Non-pigmented ciliary epithelial cell (primary cell): ENCODE data around the gene IKBKG.
"Not testable (repeated sequence)": the region's sequence is repeated elsewhere in the genome, so short reads cannot be mapped to it uniquely, and the experiment has no call there.

Experiments
- DNase-seq: peaks from one replicate; pipeline ENCODE4 v3.0.0-alpha.2; 2010; ENCODE audit warnings: low read depth

Gene IKBKG

DNA sequence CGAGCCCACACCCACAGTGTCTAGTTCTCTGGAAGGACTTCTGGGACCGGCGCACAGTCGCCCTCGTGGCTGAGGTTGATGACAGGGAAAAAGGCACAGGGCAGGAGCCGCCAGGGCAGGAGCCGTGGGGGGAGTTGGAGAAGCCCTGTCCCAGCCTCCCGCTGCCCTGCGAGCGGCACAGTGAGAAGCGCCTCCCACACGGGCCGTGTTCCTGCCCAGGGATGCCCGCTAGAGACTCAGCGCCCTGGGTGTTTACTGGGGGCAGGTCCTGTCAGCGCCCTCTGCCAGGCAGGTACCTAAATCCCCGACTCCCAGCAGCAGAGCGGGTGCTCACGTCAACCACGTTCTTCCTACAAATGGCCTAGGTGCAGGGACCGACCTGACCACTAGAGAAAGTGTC, 11.5 kb downstream of the IKBKG start:
- not testable (repeated sequence) for DNase-seq

DNA sequence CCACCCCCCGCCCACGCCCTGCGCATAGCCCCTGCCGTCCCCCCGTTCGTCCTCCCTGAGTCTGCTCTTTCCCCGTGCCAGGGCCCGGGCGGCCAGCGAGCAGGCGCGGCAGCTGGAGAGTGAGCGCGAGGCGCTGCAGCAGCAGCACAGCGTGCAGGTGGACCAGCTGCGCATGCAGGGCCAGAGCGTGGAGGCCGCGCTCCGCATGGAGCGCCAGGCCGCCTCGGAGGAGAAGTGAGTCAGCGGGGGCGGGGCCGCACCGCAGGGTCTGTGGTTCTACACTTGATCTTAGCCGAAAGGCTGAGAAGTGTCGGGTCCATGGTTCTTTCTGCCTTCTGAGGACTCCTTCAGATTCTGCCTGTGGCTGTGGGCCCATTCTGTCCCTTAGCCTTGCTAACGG, 12.9 kb downstream of the IKBKG start:
- DNase-seq, result not testable (repeated sequence)

DNA sequence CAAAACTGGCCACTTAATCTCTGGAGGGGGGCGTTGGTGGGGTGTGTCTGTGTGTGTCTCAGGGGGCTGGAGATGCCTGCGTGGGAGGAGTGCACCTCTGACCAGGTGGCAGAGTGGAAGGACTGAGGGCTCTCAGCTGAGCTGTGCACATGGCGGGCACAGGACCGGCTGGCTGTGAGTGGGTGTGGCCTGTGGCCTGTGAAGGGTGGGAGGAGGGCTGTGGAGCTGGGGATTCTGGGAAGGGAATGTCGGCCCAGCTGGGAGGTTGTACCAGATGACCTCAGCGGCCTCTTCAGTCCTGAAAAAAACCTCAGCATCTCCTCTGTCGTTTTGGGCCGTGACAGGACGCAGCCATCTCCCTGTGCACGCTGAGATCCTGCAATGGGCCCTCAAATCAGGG, 14.9 kb downstream of the IKBKG start:
- DNase-seq, result not testable (repeated sequence)

DNA sequence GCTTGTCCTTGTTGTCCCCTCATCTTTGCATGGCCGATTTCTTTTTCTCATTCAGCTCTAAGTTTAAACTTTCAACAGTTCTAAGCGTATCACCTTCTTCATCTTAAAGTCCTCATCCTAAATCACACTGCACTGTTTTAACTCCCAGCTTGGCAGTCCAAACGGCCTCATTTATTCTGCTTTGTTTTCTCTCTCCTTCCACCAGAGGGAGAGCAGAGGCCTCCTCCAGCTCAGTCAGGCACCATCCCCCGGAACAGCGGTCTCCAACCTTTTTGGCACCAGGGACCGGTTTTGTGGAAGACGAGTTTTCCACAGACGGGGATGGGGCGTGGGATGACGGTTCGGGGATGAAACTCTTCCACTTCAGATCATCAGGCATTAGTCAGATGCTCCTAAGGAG, 22.9 kb downstream of the IKBKG start:
- not testable (repeated sequence) for DNase-seq

DNA sequence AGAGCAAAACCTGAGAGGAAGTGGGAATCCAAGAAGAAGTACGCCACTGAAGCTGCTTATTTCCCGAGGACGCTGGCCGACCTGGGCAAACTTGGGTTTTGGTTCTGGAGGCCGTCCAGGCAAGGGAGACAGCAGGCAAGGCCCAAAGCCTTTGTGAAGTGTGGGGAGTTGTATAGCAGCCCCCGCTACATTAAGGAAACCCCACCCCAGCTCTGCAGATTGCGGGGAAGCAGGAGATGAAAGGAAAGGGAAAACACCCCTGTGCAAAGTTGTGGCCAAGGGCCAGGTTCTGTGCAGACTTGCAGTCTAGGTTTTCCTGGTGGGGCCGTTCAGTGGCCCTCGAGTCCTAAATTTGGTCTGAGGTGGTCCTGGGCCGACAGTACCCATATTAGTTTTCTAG, 25.6 kb downstream of the IKBKG start:
- DNase-seq, result not testable (repeated sequence)

DNA sequence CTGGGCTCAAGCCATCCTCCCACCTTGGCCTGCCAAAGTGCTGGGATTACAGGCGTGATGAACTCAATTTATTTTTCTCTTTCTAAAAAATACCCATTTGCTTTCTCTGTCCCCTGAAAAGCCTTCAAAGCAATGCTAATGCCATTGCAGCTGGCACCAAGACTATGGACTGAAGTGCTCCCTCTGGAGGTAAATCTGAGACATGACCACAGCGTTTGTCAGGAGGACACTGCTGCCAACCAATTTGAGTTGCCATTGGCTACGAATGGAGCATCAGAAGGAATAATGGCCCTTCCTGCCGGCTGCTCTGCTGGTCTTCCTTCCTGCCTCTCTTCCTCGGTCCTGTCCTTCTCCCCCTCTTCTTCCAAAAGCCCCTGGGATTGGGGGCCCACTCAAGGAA, 27.7 kb downstream of the IKBKG start:
- not testable (repeated sequence) for DNase-seq

DNA sequence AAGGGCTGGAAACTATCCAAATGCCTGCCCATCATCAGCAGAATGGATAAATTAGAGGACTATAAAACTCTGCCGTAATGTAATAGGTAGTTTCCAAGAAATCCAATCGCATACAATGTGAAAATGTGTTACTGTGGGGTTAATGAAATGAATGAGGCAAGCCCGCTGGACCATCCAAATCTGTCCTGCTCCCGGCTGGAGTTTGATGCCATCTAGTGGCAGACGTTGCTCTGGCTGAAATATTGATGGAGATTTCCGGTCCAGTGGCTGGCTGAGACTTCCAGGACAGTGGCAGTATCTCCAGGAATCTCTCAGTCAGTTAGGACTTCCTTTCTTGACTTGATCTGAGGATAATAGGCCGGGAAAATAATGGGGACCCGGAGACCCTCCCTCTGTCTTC, 35.6 kb downstream of the IKBKG start:
- not testable (repeated sequence) for DNase-seq

DNA sequence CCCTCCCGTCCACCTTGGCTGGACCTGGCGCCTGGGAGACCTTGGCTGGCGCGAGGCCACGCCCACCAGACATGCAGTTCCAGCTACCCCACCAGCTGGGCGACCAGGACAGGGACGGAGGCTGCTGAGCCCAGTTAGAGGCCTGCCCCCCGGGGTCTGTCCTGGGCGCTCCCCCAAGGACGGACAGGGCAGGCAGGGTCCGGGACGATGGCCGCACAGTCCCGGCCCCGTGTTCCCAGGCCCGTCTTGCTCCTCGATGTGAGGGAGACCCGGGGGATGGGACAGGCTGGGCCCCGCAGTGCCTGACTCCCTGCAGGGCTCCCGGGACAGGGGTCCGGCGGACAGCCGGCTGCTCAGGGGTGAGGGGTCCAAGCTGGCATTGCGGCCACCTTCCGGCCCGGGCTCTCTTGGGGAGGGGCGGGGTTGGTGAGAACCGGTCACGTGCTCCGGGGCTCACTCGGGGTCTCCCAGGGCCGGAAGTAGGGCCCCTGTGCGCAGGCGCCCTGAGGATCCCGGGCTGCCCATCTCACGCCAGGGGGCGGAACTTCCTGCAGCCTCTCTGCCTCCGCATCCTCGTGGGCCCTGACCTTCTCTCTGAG, 37.3 kb downstream of the IKBKG start, which contains the start of gene CTAG1A:
Gene CTAG1A, plus strand, starts transcription at position 549 of the 599 bp plus-strand sequence. CDS start 74 bp downstream, outside the sequence.
- DNase-seq, result not testable (repeated sequence)

DNA sequence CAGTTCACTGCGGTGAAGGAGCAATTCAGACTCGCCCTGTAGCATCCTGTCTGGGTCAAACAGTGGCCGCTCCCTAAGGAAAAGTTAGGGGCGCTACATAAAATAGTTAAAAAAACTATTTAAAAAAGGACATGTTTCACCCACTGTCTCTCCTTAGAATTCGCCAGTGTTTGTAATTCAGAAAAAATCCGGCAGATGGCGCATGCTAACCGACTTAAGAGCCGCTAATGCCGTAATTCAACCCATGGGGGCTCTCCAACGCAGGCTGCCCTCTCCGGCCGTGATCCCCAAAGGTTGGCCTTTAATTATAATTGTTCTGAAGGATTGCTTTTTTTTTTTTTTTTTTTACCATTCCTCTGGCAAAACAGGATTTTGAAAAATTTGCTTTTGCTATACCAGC, 43.0 kb downstream of the IKBKG start:
- DNase-seq, result not testable (repeated sequence)

DNA sequence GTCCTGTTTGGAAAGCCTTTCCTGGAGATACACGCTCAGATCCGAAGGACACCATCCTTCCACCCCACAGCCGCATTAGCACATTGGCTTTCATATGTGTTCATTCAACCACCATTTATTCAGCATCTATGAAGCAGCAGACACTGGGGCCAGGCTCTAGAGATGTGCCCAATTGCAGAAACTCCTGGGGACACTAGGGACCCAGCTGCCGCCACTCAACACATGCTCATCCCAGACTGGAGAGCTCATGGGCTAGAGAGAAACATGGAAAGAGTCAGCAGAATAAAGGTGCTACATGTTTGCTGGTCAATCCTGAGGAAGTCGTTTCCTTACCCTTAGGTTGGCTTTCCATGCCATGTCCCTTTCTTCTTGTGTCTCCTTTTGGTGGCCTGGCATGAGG, 45.1 kb downstream of the IKBKG start:
- DNase-seq, result no peak

DNA sequence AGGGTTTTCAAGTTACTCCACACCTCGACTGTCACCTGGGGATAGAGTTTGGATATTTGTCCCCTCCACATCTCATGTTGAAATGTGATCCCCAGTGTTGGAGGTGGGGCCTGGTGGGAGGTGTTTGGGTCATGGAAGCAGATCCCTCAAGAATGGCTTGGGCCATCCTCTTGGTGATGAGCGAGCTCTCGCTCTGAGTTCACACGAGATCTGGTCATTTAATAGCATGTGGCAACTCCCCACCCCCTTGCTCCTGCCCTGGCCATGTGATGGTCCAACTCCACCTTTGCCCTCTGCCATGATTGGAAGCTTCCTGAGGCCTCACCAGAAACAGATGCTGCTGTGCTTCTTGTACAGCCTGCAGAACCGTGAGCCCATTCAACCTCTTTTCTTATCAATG, 45.8 kb downstream of the IKBKG start:
- no peak for DNase-seq

DNA sequence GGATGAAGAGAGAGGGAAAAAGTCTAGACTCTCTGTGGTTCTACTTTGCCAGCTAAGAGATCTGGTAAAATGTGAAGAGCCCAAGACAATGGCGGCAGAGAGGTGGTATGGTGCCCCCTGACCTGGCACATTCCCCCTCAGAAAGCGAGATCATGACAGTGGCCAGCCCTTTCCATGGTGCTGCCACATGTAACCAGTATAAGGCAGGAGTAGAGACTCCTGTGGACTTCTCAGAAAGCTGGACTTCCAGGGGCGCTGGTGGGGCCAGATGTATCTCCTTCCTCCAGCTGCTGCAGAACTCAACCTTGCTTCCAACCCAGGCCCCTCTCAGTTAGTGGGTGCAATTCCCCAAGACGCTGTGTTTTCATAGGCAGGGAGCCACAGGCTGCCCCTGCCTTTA, 47.1 kb downstream of the IKBKG start:
- no peak for DNase-seq

DNA sequence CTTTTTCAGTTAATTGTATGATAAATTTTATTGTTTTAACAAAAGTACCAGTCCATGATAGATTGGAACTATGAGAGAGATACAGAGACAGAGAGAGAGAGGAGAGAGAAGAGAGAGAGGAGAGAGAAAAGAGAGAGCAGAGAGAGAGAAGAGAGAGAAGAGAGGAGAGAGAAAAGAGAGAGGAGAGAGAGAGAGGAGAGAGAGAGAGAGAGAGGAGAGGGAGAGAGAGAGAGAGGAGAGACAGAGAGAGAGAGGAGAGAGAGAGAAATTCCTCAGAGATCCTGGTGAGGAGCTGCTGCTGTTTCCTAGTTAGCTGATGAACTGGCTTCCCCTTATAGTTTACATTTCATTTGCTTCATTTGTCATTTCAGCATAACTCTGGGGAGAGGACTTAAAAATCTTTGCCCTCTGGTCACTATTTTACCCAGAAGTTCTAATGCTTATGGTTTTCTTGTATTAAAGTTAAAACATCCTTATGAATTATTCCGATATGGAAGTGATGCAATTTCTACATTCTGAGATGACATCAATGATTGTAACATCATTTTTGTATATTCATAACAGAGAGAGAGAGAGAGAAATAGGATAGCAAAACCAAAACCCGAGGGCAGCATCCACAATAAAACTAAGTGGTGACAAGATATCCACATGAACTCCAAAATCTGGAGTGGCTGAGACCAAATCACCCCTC, 48.3 kb downstream of the IKBKG start:
- DNase-seq, result no peak

DNA sequence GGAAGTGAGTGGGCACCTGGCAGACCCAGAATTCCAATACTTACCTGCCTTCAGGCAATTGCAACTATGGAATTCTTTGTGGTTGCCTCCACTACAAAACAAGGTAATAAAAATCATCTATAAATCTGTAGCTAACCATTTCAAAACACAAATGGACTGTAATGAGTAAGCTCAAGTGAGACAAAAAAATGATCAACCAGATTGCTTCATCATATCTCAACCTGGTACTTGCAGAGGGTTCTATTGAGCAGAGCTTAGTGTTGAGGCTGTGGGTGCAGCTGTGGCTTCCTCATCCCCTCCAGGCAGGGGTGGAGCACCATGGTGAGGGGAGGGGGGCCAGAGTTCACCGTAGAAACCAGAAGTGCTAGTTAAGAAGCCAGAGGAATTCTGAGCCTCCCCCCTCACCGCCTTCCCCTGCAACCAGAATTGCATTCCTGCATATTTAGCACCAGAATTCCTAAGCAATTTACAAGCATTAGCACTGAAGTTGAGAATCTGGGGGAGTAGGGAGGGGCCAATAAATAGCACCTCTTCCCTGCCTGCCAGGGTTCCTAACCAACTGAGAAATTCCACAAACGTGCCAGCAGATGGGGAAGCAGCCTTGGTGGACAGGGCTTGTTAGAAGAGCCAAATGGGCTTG, 49.0 kb downstream of the IKBKG start:
- no peak for DNase-seq

DNA sequence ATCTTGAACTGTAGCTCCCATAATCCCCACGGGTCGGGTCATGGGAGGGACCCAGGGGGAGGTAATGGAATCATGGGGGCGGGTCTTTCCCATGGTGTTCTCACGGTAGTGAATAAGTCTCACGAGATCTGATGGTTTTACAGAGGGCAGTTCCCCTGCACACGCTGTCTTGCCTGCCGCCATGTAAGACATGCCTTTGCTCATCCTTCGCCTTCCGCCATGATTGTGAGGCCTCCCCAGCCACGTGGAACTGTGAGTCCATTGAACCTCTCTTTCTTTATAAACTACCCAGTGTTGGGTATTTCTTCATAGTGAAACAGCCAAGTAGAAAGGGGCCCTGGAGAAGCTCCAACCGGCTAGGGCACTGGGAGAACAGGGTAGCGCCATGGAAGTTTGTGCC, 49.8 kb downstream of the IKBKG start:
- DNase-seq, result no peak

DNA sequence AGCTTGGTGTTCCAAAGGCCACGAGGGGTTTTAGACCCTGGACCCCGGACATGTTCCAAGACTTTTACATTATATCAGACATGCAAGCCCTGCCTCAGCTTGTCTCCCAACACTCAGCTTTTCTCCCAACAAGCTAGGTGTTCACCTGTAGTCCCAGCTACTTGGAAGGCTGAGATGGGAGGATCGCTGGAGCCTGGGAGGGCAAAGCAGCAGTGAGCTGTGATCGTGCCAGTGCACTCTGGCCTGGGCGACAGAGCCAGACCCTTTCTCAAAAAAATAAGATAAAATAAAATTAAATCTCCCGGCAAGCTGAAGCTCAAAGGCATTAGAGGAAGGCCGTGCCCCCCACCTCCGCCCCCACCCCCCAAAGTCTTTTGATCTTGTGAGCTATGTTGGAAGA, 51.2 kb downstream of the IKBKG start:
- no peak for DNase-seq

DNA sequence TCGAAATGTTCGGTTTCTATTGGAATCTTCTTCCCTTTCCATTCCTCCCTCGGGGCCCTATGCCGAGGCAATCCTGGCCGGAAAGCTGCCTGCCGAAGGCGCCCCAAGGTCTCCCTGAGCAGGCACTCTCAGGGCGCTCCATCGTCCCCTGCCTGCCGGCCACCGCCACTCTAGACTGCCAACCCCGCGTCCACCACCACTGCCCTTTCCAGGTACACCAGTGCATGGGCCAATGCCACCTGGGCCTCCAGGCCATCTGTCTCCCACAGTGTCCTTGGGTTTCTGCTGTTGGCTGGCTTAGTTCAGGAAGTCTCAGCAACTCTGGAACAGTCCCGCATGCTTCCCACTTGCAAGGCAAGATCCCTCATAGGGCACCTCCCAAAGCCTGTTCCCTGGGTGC, 52.1 kb downstream of the IKBKG start:
- no peak for DNase-seq

DNA sequence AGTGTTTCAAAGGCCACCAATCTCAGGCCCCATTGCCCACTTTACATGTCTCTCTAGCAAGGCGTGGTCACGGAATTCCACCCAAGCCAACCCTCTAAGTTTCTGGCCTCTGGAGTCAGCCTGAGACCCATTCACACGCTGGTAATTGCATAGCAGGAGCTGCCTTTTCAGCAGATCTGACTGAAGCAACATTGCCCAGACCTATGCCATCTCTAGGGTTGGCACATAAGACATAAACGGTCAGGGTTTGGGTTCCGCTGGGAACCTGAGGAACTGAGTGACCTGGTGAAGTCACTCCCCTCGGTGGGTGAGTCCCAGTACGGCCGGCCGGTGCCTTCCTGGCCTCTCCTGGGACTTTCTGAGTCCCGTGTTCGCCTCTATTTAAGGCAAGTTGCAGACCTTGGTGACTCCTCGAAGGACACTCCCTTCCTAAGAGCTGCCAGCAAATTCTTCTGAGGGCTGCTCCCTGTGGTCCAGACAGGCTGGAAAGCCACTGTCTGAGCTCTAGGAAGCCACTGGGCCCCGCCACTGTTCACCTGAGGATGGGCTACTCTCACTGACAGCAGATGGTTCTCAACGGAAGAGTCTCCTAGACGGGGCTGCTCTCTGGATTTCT, 53.4 kb downstream of the IKBKG start:
- DNase-seq, result no peak

DNA sequence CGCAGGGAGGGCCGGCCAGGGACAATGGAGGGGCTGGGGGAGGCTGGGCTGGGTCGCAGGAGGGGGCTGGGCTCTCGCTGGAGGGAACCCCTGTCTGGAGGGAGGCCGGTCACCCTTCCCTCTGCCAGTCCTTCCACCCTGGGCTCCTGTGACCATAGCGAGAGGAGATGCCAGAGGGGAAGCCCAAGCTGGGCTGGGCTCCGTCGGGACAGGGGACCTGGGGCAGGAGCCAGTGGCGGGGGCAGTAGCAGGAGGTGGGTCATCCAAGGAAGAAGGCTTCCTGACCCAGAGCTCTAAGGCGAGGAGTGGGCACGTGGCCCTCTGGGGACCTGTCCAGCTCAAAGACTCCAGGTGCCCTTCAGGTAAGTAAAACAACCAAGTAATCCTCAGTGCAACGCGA, 54.8 kb downstream of the IKBKG start:
- no peak for DNase-seq

DNA sequence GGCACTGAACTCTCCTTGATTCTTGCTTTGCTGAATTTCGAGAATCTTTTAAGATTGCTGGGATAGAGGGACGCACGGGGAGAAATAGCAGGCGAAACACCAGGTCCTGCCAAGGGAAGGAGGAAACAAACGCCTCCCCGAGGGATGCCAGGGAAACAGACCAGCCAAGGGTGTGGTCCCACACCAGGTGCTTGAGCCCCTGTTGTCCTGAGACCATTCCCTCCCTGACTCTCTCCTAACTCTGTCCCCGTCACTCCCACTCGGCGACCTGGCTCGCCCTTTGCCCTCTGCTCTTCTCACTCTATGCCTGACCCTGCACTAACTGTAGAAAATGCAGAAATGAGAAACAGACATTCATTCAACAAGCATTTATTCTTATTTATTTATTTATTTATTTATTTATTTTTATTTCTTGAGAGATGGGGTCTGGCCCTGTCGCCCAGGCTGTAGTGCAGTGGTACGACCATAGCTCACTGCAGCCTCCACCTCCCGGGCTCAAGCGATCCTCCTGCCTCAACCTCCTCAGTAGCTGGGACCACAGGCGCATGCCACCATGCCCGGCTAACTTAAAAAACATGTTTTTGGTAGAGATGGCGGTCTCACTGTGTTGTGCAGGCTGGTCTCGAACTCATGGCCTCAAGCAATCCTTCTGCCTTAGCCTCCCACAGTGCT, 55.5 kb downstream of the IKBKG start:
- DNase-seq, result no peak

DNA sequence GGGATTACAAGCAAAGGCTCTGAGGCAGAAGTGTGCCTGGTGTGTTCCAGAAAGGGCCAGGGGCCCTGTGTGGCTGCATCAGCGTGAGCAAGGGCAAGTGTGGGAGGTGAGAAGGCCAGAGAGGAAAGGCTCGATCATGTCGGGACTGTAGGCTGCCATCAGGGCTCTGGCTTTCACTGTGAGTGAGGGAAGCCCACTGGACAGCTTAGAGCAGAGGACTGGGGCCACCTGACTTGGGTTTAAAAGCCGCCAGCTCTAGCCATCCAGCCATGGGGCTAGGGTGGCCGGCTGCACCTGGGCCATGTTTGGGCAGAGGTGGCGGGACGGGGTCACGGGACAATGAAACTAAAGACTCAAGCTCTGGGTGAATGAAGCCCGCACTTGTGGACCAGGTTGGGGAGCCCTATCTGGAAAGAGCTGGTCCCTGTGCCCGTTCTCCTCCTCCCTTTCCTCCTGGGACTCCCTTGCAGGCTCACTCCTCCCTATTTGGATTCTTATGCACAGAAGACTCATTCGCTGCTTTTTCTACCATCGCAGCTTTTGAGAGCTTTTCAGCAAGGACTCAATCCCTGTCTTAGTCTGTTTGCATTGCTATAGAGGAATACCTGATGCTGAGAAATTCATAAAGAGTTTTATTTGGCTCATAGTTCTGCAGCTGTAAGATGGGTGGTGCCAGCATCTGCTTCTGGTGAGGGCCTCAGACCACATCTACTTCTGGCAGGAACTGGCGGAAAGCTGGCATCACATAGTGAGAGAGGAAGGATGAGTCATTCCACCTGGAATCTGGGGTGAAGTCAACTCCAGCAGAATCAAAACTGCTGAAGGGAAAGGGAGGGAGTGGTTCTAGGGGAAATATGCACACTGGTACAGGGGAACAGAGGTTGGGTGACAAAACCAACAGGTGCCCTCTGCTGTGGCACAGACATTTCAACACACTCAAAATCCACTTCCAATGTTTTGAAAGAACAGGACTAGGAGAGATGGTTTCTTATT, 56.3 kb downstream of the IKBKG start:
- DNase-seq, result no peak
